GM12872 (cell line): Measurements from ENCODE around the gene CCDC9B.

ENCODE experiments used
- CTCF ChIP-seq: IDR thresholded peaks from 3 replicates; pipeline ENCODE4 v1.5.1; 2011; ENCODE audit warnings: low read depth, mild to moderate bottlenecking, low read length, moderate library complexity; ENCODE audit not compliant: insufficient read depth

The CCDC9B gene

GRCh38 chr15:40295297-40295696 is 45.4 kb downstream of the CCDC9B start:
- no peak for TF ChIP-seq CTCF

GRCh38 chr15:40293905-40294895 is 46.5 kb downstream of the CCDC9B start:
- no peak for TF ChIP-seq CTCF

GRCh38 chr15:40293006-40293405 is 47.7 kb downstream of the CCDC9B start:
- no peak for TF ChIP-seq CTCF

- TF ChIP-seq CTCF: no peak
Measured at GRCh38 chr15:40292246-40292645, 48.5 kb downstream of the CCDC9B start.

- no peak for TF ChIP-seq CTCF
Measured at GRCh38 chr15:40290918-40291574, 49.7 kb downstream of the CCDC9B start.

- TF ChIP-seq CTCF: no peak
Measured at GRCh38 chr15:40290545-40290917, 50.2 kb downstream of the CCDC9B start.

- no peak for TF ChIP-seq CTCF
Measured at GRCh38 chr15:40289140-40289775, 51.5 kb downstream of the CCDC9B start.
